Dedifferentiated amniotic fluid mesenchymal stem cell (primary cell): ENCODE data around the gene XAGE2.

Experiments used
- DNase-seq: peaks from one replicate; pipeline ENCODE4 v3.0.0-alpha.2; 2016; ENCODE audit errors: extremely low spot score

The XAGE2 gene

GRCh38 chrX:52424656-52425055 is 55.8 kb downstream of the XAGE2 start:
- no peak for DNase-seq
